ENCODE data around the gene VEGFB.

The VEGFB gene

DNA sequence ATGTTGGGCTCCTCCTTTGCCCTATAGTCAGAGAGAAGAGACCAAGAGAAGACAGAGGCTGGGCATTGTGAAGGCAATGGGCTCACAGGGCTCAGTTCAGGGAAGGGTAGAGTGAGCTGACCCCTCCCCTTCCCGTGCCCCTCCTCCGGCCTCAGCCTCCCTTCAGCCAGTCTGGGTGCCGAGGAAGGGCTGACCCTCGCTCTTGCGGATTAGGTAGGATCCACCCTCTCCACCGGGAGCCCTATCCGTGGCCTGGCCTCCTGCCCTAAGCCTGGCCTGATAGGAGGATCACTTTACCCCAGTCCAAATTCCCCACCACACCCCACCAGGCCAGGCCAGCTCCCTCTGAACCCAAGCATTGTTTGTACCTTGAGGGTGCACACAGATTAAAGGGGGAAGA is 14.2 kb downstream of the VEGFB start:
- TF ChIP-seq CEBPB (IDR thresholded peaks at IDR 0.05) (no peak), TCF12 (IDR thresholded peaks at IDR 0.05; ENCODE audit: low read depth) (no peak)

DNA sequence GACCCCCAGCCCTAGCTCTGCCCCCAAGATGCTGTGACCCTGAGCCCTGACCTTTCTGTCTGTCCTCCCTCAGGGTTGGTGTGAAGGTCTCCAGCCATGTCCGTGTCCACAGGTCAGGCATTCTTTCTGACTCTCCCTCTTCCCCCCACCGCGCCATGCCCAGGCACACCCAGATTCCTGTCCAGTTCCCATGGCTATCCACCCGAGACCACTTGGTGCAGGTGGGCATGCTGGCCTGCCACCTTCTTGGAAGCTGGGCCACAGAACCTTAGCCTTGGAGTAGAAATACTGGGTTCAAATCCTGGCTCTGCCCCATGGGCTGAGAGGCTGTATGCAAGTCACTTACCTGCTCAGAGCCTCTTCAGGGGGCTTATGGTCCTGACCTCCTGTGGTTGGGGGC is 14.7 kb downstream of the VEGFB start:
- no peak for TF ChIP-seq RAD21 (IDR thresholded peaks at IDR 0.05; ENCODE audit: low read depth)
- TF ChIP-seq TEAD4 (IDR thresholded peaks at IDR 0.05) = no peak
- no peak for TF ChIP-seq ZBTB7A (IDR thresholded peaks at IDR 0.05; ENCODE audit: low read depth)
- TF ChIP-seq EGR1 (IDR thresholded peaks at IDR 0.05) = no peak
- TF ChIP-seq NFIC (IDR thresholded peaks at IDR 0.05) = no peak
- TF ChIP-seq CREB1 (IDR thresholded peaks at IDR 0.05; ENCODE audit: low read depth) = no peak
- no peak for TF ChIP-seq CEBPB (IDR thresholded peaks at IDR 0.05)
- TF ChIP-seq, protein P1, sequence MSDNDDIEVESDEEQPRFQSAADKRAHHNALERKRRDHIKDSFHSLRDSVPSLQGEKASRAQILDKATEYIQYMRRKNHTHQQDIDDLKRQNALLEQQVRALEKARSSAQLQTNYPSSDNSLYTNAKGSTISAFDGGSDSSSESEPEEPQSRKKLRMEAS (IDR thresholded peaks at IDR 0.05) = no peak
- TF ChIP-seq TAF1 (IDR thresholded peaks at IDR 0.05; ENCODE audit: low read depth) = no peak
- TF ChIP-seq, protein P2, sequence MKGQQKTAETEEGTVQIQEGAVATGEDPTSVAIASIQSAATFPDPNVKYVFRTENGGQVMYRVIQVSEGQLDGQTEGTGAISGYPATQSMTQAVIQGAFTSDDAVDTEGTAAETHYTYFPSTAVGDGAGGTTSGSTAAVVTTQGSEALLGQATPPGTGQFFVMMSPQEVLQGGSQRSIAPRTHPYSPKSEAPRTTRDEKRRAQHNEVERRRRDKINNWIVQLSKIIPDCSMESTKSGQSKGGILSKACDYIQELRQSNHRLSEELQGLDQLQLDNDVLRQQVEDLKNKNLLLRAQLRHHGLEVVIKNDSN (IDR thresholded peaks at IDR 0.05) = no peak
- TF ChIP-seq FOXM1 (IDR thresholded peaks at IDR 0.05; ENCODE audit: borderline replicate concordance, low read depth) = no peak
- TF ChIP-seq, protein P3, sequence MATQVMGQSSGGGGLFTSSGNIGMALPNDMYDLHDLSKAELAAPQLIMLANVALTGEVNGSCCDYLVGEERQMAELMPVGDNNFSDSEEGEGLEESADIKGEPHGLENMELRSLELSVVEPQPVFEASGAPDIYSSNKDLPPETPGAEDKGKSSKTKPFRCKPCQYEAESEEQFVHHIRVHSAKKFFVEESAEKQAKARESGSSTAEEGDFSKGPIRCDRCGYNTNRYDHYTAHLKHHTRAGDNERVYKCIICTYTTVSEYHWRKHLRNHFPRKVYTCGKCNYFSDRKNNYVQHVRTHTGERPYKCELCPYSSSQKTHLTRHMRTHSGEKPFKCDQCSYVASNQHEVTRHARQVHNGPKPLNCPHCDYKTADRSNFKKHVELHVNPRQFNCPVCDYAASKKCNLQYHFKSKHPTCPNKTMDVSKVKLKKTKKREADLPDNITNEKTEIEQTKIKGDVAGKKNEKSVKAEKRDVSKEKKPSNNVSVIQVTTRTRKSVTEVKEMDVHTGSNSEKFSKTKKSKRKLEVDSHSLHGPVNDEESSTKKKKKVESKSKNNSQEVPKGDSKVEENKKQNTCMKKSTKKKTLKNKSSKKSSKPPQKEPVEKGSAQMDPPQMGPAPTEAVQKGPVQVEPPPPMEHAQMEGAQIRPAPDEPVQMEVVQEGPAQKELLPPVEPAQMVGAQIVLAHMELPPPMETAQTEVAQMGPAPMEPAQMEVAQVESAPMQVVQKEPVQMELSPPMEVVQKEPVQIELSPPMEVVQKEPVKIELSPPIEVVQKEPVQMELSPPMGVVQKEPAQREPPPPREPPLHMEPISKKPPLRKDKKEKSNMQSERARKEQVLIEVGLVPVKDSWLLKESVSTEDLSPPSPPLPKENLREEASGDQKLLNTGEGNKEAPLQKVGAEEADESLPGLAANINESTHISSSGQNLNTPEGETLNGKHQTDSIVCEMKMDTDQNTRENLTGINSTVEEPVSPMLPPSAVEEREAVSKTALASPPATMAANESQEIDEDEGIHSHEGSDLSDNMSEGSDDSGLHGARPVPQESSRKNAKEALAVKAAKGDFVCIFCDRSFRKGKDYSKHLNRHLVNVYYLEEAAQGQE (IDR thresholded peaks at IDR 0.05; ENCODE audit: low read depth) = no peak

DNA sequence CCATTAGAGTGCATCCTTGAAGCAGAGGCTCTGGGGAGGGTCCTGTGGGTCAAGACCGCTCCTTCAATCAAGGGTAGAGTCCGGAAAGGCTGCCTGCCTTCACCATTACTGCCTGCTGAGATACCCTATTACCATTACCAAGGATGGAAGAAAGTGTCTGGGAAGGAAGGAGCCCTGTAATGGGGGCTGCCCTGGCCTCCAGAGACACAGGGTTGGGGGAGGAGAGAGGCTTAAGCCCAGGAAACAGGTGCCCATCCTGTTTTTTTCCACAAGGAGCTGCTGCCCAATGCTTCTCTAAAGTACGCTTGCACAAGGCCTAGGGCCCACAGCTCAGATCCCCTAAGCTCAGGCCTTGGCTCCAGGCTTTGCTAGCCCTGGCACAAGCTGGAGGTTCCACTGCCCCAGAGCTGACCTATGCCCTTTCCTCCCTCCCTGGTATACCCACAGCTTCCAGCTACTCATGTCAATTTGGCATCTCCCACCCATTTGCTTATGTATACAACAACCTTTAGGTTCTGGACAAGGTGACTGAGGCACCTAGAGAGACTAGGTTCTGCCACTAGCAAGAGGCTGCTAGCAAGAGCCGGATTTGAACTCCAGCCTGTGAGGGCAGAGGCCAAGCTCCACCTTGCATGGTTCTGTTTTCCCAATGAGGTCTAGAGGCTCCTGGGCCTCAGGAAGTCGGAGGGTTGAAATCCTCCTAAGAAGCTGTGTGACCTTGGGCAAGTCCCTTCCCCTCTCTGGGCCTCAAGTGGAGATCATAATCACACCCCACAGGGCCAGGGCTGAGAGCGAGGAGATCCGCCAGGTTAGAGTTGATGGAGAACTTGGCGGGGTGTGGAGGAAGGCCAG is 15.4 kb downstream of the VEGFB start:
- TF ChIP-seq RAD21 (IDR thresholded peaks at IDR 0.05; ENCODE audit: low read depth) (no peak), YY1 (IDR thresholded peaks at IDR 0.05; ENCODE audit: low read depth) (no peak), EGR1 (IDR thresholded peaks at IDR 0.05) (no peak), EP300 (IDR thresholded peaks at IDR 0.05; ENCODE audit: borderline replicate concordance) (no peak), TEAD4 (IDR thresholded peaks at IDR 0.05) (no peak), CEBPB (IDR thresholded peaks at IDR 0.05) (no peak), TCF12 (IDR thresholded peaks at IDR 0.05; ENCODE audit: low read depth) (no peak), ZBTB7A (IDR thresholded peaks at IDR 0.05; ENCODE audit: low read depth) (no peak), TAF1 (IDR thresholded peaks at IDR 0.05; ENCODE audit: low read depth) (no peak), CREB1 (IDR thresholded peaks at IDR 0.05; ENCODE audit: low read depth) (no peak)
- TF ChIP-seq, protein P1 (IDR thresholded peaks at IDR 0.05) = no peak
- TF ChIP-seq, protein P3 (IDR thresholded peaks at IDR 0.05; ENCODE audit: low read depth) = no peak

DNA sequence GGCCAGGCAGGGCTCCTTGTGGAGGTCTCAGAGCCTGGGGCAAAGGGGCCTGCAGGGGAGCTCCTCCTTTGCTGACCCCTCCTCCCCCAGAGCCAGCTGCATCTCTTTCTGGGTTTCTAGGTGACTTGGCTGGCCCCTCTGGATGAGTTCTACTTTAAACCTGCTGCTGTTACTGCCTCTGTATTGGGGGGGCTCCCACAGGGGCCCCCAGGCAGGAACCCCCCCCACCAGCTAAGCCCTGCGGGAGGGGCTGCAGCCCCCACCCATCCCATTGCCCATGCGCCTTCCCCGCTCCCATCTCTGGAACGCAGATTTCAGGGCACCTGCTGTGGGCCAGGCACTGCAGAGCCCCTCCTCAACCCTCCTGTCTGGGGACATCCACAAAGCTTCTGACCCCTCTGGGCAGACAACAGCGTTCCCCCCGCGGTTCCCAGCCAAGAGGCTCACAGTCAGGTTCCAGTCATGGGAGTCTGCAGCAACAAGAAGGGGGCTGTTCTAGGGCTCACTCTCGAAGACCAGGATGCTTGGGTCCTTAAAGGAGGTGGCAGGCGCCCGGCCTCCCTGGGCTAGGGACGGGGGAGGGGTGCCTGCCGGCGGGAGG is 16.1 kb downstream of the VEGFB start:
- TF ChIP-seq NFIC (IDR thresholded peaks at IDR 0.05) = no peak
- no peak for TF ChIP-seq TCF12 (IDR thresholded peaks at IDR 0.05; ENCODE audit: low read depth)
- TF ChIP-seq CREB1 (IDR thresholded peaks at IDR 0.05; ENCODE audit: low read depth) = no peak
- TF ChIP-seq, protein P1 (IDR thresholded peaks at IDR 0.05) = no peak

DNA sequence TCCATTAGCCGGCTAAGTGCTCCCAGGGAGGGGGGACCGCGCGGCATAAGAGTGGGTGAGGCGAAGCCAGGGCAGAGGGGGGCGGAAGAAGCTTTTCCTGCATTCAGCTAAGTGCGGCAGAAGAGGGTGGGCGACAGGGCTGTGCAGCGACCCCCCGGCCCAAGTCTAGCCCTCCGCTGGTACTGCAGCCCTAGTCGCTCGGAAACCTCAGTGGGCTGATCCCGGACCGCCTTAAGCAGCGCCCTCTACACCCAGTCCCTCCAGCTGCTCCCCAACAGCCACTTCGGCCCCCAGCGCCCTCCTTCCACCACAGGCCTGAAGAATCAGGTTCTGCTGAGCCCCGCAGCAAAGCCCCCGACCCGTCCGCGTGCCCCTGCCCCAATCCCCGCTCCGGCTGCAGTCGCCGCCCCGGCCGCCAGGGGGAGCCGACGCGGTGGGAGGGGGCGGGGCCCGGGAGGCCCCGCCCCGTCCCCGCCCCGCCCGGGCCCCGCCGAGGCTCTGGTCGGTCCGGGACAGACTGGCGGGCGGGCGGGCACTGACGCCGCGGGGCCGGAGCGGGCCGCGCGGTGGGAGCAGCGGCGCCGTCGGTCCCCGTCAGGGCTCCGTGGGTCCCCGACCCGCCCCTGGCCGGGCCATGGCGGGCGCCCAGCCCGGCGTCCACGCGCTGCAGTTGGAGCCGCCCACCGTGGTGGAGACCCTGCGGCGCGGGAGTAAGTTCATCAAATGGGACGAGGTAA is 16.8 kb downstream of the VEGFB start, which contains the start of gene PLCB3:
Gene PLCB3 (plus strand): TSS at position 515 of the 737 bp plus-strand sequence. CDS start 120 bp downstream, at position 635.
- peak; percentile 45; the same call in 1 of the 2 replicates for TF ChIP-seq TAF1 (IDR thresholded peaks at IDR 0.05; ENCODE audit: low read depth)
- no peak for TF ChIP-seq CREB1 (IDR thresholded peaks at IDR 0.05; ENCODE audit: low read depth)
- TF ChIP-seq YY1 (IDR thresholded peaks at IDR 0.05; ENCODE audit: low read depth) = no peak
- TF ChIP-seq, protein P3 (IDR thresholded peaks at IDR 0.05; ENCODE audit: low read depth) = no peak
- TF ChIP-seq RAD21 (IDR thresholded peaks at IDR 0.05; ENCODE audit: low read depth) = no peak
- TF ChIP-seq ZBTB7A (IDR thresholded peaks at IDR 0.05; ENCODE audit: low read depth) = peak; percentile 98
